Neural cell (in vitro differentiated cells): ENCODE results near the gene SLX4IP. TPM values are rescaled to one million over a fixed set of nuclear protein-coding genes. Genes with fewer than 3 reads are reported as not detected.

Experiments
- H2AFZ ChIP-seq: fragments of 200-600, 300-800 bp; sonication (generic), shearing (Covaris generic); 2 replicates; pipeline ENCODE4 v1.6.0; 2014; ENCODE audit warnings: low read depth, mild to moderate bottlenecking, antibody characterized with exemption, low read length, moderate library complexity
- H3F3A ChIP-seq: fragments of 200-600 bp; shearing (Covaris generic); 2 replicates; pipeline ENCODE4 v1.6.1; 2016; ENCODE audit warnings: mild to moderate bottlenecking, moderate library complexity, mixed read lengths, antibody characterized with exemption, low read length; ENCODE audit not compliant: insufficient read depth, poor library complexity, severe bottlenecking
- H3K27ac ChIP-seq: fragments of 200-600, 300-800 bp; sonication (generic), shearing (Covaris generic); 2 replicates; pipeline ENCODE4 v1.5.1; 2014; ENCODE audit warnings: mild to moderate bottlenecking, low read length, moderate library complexity
- H3K27me3 ChIP-seq: fragments of 300-800, 200-600 bp; sonication (generic), shearing (Covaris generic); 2 replicates; pipeline ENCODE4 v1.6.0; 2014; ENCODE audit warnings: mild to moderate bottlenecking, low read depth, low read length, moderate library complexity; ENCODE audit not compliant: insufficient read depth
- H3K36me3 ChIP-seq: fragments of 300-800, 200-600 bp; sonication (generic), shearing (Covaris generic); 2 replicates; pipeline ENCODE4 v1.5.1; 2014; ENCODE audit warnings: mild to moderate bottlenecking, antibody characterized with exemption, low read length, moderate library complexity; ENCODE audit not compliant: insufficient read depth
- H3K4me2 ChIP-seq: fragments of 300-800, 200-600 bp; sonication (generic), shearing (Covaris generic); 2 replicates; pipeline ENCODE4 v1.6.0; 2014; ENCODE audit warnings: mild to moderate bottlenecking, low read length
- H3K4me3 ChIP-seq: fragments of 300-800, 200-600 bp; sonication (generic), shearing (Covaris generic); 2 replicates; pipeline ENCODE4 v1.5.1; 2014; ENCODE audit warnings: mild to moderate bottlenecking, low read length, moderate library complexity
- H3K79me2 ChIP-seq: fragments of 200-600 bp; shearing (Covaris generic); replicated peaks from 2 replicates; pipeline ENCODE4 v1.6.0; 2014; ENCODE audit warnings: mild to moderate bottlenecking, low read length, moderate library complexity; ENCODE audit not compliant: insufficient read depth
- H3K9ac ChIP-seq: fragments of 300-800, 200-600 bp; sonication (generic), shearing (Covaris generic); 2 replicates; pipeline ENCODE4 v1.6.1; 2016; ENCODE audit warnings: mild to moderate bottlenecking, low read length, mixed read lengths
- H3K9me2 ChIP-seq: fragments of 200-600 bp; shearing (Covaris generic); 2 replicates; pipeline ENCODE4 v1.6.1; 2016; ENCODE audit warnings: mild to moderate bottlenecking, low read length, mixed read lengths; ENCODE audit not compliant: insufficient read depth
- H3K9me3 ChIP-seq: fragments of 200-600, 300-800 bp; sonication (generic), shearing (Covaris generic); 2 replicates; pipeline ENCODE4 v1.6.1; 2016; ENCODE audit warnings: mild to moderate bottlenecking, mixed run types, low read length, moderate library complexity, mixed read lengths
- H4K20me1 ChIP-seq: fragments of 200-600 bp; shearing (Covaris generic); 2 replicates; pipeline ENCODE4 v1.6.1; 2016; ENCODE audit warnings: mild to moderate bottlenecking, mixed run types; ENCODE audit not compliant: insufficient read depth
- EP300 ChIP-seq: fragments of 450-650 bp; conservative IDR thresholded peaks from 2 replicates; pipeline ENCODE4 v1.6.1; 2014; ENCODE audit warnings: antibody characterized with exemption, mild to moderate bottlenecking, moderate library complexity; ENCODE audit not compliant: poor library complexity, severe bottlenecking
- EZH2 ChIP-seq: fragments of 200-600, 300-800 bp; shearing (Covaris generic), sonication (generic); IDR thresholded peaks from 2 replicates; pipeline ENCODE4 v1.6.1; 2014; ENCODE audit warnings: antibody characterized with exemption, low read length, borderline replicate concordance, mild to moderate bottlenecking; ENCODE audit not compliant: insufficient read depth, poor library complexity, severe bottlenecking
- MXI1 ChIP-seq: fragments of 450-650 bp; conservative IDR thresholded peaks from 2 replicates; pipeline ENCODE4 v1.6.1; 2014; ENCODE audit warnings: antibody characterized with exemption, mild to moderate bottlenecking; ENCODE audit not compliant: poor library complexity, severe bottlenecking
- POLR2AphosphoS5 ChIP-seq: IDR thresholded peaks from 2 replicates; pipeline ENCODE4 v1.6.1; 2012
- RAD21 ChIP-seq: fragments of 450-650 bp; conservative IDR thresholded peaks from 2 replicates; pipeline ENCODE4 v1.6.1; 2014; ENCODE audit warnings: antibody characterized with exemption, mild to moderate bottlenecking, moderate library complexity
- SMC3 ChIP-seq: fragments of 450-650 bp; conservative IDR thresholded peaks from 2 replicates; pipeline ENCODE4 v1.6.1; 2014; ENCODE audit warnings: antibody characterized with exemption, mild to moderate bottlenecking, moderate library complexity; ENCODE audit not compliant: poor library complexity
- TAF1 ChIP-seq: IDR thresholded peaks from 2 replicates; pipeline ENCODE4 v1.6.1; 2012; ENCODE audit warnings: low read depth
- polyA plus RNA-seq: library from polyadenylated mRNA; depleted of rRNA; stranded (reverse); fragments of >200 nt; gene quantifications from 2 replicates; pipeline ENCODE4 v1.2.3, GENCODE V29; 2014
- TF ChIP-seq, protein P1 (sequence below): IDR thresholded peaks from 2 replicates; pipeline ENCODE4 v1.6.1; 2012; ENCODE audit warnings: borderline replicate concordance
- TF ChIP-seq, protein P2 (sequence below): fragments of 450-650 bp; IDR thresholded peaks from 2 replicates; pipeline ENCODE4 v1.5.1; 2014; ENCODE audit warnings: antibody characterized with exemption, mild to moderate bottlenecking, moderate library complexity; ENCODE audit not compliant: poor library complexity, severe bottlenecking

SLX4IP gene
- polyA plus RNA-seq, 1 donor from 2014 or later, result 6.4 TPM

DNA sequence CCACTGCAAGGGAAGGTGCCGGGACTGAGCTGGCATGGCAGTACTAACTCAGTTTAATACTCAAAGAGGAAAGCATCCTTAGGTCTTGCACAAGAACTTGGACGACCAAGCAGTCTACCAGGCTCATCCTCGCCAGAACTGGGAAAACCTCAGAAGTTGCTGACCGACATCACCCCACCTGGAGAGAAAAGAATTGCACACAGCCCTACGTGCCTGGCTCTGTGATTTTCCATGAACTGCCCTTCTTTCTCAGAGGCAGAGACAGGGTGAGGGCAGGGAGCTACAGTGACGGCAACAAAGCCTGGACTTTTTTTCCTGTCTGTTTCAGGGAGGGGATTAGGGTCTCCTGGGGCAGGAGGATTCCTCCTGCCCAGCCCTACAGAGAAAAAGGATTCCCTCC, 230.7 kb downstream of the SLX4IP start:
- no peak for TF ChIP-seq MXI1
- TF ChIP-seq, protein P1, sequence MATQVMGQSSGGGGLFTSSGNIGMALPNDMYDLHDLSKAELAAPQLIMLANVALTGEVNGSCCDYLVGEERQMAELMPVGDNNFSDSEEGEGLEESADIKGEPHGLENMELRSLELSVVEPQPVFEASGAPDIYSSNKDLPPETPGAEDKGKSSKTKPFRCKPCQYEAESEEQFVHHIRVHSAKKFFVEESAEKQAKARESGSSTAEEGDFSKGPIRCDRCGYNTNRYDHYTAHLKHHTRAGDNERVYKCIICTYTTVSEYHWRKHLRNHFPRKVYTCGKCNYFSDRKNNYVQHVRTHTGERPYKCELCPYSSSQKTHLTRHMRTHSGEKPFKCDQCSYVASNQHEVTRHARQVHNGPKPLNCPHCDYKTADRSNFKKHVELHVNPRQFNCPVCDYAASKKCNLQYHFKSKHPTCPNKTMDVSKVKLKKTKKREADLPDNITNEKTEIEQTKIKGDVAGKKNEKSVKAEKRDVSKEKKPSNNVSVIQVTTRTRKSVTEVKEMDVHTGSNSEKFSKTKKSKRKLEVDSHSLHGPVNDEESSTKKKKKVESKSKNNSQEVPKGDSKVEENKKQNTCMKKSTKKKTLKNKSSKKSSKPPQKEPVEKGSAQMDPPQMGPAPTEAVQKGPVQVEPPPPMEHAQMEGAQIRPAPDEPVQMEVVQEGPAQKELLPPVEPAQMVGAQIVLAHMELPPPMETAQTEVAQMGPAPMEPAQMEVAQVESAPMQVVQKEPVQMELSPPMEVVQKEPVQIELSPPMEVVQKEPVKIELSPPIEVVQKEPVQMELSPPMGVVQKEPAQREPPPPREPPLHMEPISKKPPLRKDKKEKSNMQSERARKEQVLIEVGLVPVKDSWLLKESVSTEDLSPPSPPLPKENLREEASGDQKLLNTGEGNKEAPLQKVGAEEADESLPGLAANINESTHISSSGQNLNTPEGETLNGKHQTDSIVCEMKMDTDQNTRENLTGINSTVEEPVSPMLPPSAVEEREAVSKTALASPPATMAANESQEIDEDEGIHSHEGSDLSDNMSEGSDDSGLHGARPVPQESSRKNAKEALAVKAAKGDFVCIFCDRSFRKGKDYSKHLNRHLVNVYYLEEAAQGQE, result no peak
- no peak for TF ChIP-seq EZH2
- no peak for TF ChIP-seq EP300
- TF ChIP-seq SMC3, result no peak
- TF ChIP-seq, protein P2, sequence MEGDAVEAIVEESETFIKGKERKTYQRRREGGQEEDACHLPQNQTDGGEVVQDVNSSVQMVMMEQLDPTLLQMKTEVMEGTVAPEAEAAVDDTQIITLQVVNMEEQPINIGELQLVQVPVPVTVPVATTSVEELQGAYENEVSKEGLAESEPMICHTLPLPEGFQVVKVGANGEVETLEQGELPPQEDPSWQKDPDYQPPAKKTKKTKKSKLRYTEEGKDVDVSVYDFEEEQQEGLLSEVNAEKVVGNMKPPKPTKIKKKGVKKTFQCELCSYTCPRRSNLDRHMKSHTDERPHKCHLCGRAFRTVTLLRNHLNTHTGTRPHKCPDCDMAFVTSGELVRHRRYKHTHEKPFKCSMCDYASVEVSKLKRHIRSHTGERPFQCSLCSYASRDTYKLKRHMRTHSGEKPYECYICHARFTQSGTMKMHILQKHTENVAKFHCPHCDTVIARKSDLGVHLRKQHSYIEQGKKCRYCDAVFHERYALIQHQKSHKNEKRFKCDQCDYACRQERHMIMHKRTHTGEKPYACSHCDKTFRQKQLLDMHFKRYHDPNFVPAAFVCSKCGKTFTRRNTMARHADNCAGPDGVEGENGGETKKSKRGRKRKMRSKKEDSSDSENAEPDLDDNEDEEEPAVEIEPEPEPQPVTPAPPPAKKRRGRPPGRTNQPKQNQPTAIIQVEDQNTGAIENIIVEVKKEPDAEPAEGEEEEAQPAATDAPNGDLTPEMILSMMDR, result no peak
- no peak for TF ChIP-seq TAF1
- TF ChIP-seq POLR2AphosphoS5, result no peak
- no peak for TF ChIP-seq RAD21
- no peak overlapping the region for H3K4me3 ChIP-seq
- H3K27ac ChIP-seq, result no peak overlapping the region
- H3K9me2 ChIP-seq, result no peaks in the 10 kb centered on the region
- no peak overlapping the region for H3K9ac ChIP-seq
- H3F3A ChIP-seq, result no peaks in the 10 kb centered on the region
- no peak overlapping the region for H2AFZ ChIP-seq
- no peaks in the 10 kb centered on the region for H3K27me3 ChIP-seq
- H3K36me3 ChIP-seq, result peaks cover 4% of the 10 kb centered on the region
- H3K9me3 ChIP-seq, result no peaks in the 10 kb centered on the region
- no peaks in the 10 kb centered on the region for H4K20me1 ChIP-seq
- H3K79me2 ChIP-seq, result peaks cover 17% of the 10 kb centered on the region
- H3K4me2 ChIP-seq, result no peak overlapping the region

DNA sequence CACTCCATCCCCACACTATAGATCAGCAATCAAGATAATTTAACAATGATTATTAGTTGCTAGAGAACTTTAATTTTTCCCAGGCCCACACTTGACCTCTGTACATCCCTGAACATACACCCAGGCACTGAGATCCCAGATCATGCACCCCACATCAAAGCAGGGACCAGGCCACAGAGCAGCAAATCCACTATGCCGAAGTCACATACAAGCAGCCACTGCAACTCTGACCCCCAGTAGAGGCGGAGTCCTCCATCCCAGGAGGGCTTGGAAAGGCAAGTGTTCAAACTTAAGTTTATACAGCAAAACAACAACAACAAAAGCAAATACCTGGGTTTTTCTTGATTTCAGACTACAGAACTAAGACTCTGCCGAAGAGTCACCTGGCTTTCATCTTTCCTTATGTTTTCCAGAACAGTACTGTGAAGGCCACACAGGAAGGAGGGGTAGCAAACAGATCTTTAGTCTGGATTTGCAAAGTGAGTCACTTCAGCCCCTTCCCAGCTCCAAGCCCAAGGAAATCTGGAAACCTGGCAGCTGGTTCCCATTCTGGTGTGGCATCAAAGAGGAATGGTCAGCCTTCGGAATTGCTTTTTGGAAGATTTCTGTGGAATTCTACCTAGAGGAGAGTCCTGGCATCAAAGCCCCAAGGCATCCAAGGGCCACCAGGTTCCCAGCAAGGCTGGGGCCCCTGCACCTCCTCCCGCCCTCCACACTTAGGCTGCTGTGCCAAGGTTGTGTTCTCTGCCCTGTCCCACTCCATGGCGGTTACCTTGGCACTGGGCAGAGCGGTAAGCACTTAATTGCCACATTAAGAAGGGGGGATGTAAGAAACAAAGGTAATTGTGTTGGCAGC, 231.3 kb downstream of the SLX4IP start:
- Histone ChIP-seq H3K79me2 (peaks cover 23% of the 10 kb centered on the region), H2AFZ (no peak overlapping the region), H3K4me3 (no peak overlapping the region), H3K4me2 (no peak overlapping the region), H3K36me3 (peaks cover under 1% of the 10 kb centered on the region), H4K20me1 (no peaks in the 10 kb centered on the region), H3K9me3 (no peaks in the 10 kb centered on the region), H3K27ac (no peak overlapping the region), H3K9ac (no peak overlapping the region), H3K27me3 (peaks cover 3% of the 10 kb centered on the region), H3K9me2 (no peaks in the 10 kb centered on the region), H3F3A (no peaks in the 10 kb centered on the region)
- TF ChIP-seq MXI1, result no peak
- TF ChIP-seq RAD21, result no peak
- TF ChIP-seq EP300, result no peak
- TF ChIP-seq, protein P1, result no peak
- no peak for TF ChIP-seq SMC3
- TF ChIP-seq POLR2AphosphoS5, result no peak
- no peak for TF ChIP-seq EZH2
- TF ChIP-seq, protein P2, result no peak
- no peak for TF ChIP-seq TAF1
